Renal pelvis (tissue), 4 donors: ENCODE data around the gene BMPR1B. TPM values are rescaled to one million over a fixed set of nuclear protein-coding genes. Genes with fewer than 3 reads are reported as not detected.
"Not testable (repeated sequence)": the region's sequence is repeated elsewhere in the genome, so short reads cannot be mapped to it uniquely, and the experiment has no call there.

Experiments used
- DNase-seq: peaks from one replicate; pipeline ENCODE4 v3.0.0-alpha.2; 2013
- polyA plus RNA-seq, 3 donors: library from polyadenylated mRNA; unstranded; fragments of 120-200 nt; gene quantifications; one replicate each; pipeline ENCODE4 v1.2.1, GENCODE V29; 2013; ENCODE audit not compliant: insufficient read length in 3 of 3

Gene BMPR1B
- polyA plus RNA-seq, 3 donors: 17.3 to 24.4 (median 18.2) TPM

DNA sequence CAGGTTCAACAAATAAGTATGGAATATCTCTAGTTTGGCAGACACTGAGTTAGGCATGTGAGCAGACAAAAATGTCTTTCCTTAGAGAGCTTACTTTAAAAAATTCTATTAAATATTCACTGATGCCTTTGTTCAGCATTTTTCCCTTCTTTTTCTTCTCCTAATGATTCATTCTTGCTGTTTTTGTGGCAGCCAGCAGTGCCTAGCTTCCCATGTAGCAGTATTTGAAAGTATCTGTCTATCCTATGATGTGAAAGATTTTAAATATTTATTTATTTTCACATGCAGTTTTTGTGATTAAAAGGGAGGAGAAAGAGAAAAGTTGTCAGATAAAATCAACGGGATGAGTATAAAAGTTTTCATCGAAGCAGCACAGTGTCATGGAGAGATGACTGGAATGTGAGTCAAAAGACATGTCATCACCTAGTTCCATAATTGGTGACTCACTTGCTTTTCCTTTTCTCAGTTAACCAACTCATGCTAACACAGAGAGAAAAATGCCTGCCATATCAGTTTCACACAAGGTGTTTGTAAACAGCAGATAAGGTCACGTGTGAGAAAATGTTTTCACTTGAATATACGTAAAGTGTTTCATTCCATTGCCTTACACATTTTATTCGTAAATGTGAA lies 69.8 kb downstream of the BMPR1B start:
- DNase-seq: no peak

DNA sequence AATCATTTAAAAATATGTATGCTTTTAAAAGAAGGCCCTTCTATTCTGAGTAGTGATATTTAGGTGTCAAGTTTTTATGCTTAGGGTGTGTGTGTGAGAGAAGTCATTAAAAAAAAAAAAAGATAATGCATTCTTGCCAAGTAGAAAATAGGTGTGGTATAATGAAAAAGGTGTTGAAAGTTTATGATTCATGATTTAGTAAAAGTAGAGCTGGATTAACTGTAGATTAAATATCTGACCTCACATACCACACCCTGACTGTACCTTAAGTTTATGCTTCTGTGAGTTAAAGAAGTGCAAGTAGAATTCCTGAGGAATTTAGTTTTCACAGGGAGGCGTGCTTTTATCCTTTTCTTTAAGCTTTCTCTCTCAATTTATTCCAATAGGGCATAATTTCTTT lies 71.1 kb downstream of the BMPR1B start:
- DNase-seq: no peak

DNA sequence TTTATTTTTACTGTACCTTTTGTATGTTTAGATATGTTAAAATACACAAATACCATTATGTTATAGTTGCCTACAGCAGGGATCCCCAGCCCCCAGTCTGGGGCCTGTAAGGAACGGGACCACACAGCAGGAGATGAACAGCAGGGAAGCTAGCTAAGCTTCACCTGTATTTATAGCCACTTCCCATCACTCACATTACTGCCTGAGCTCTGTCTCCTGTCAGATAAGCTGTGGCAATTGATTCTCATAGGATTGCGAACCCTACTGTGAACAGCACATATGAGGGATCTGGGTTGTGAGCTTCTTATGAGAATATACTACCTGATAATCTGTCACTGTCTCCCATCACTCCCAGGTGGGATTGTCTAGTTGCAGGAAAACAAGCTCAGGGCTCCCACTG lies 73.9 kb downstream of the BMPR1B start:
- no peak for DNase-seq

DNA sequence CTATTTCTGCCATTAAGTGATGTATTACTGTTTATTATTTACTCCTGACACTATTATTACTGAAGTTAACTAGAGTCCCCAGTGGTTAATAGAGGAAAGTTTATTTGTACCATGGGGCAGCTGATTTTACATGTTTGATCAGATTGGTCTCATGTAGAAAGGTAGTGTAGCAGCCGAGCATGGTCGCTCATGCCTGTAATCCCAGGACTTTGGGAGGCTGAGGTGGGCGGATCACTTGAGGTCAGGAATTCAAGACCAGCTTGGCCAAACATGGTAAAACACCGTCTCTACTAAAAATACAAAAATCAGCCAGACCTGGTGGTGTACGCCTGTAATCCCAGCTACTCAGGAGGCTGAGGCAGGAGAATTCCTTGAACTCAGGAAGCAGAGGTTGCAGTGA lies 74.6 kb downstream of the BMPR1B start:
- not testable (repeated sequence) for DNase-seq

DNA sequence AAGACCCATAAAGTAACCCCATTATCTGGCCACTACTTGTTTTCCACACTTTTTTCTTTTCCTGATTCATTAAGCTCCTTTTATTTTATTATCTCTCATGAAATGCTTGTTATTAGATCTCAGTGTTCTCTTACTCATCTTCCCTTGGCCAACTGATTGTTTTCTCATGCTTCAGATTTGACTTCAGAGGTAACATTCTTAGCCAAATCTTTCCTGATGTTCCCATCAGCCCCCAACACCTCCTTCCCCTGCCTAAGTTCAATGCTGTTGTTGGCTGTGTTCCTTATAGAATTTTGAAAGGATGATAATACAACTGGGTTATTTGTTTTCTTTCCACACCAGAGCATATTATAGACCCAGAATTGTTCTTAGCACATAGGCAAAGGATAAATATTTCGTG lies 75.6 kb downstream of the BMPR1B start:
- no peak for DNase-seq

DNA sequence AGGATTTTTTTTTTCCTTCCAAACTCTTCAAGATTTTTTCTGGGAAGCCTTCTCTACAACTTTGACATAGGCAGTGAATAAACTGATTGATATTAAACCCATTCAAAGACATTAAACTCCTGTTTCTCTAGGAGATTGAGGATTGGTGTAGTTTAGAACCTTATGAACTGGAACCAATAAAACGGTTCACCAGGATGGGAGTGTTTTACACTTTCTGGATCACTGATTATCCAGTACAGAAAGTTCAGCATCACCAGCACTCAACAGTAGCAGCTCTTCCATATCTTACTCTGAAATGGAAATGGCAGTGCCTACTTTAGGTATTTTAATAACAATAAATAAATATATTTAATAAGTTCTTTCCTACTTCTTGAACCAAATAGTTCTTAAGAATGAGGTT lies 76.7 kb downstream of the BMPR1B start:
- DNase-seq: peak; percentile 39

DNA sequence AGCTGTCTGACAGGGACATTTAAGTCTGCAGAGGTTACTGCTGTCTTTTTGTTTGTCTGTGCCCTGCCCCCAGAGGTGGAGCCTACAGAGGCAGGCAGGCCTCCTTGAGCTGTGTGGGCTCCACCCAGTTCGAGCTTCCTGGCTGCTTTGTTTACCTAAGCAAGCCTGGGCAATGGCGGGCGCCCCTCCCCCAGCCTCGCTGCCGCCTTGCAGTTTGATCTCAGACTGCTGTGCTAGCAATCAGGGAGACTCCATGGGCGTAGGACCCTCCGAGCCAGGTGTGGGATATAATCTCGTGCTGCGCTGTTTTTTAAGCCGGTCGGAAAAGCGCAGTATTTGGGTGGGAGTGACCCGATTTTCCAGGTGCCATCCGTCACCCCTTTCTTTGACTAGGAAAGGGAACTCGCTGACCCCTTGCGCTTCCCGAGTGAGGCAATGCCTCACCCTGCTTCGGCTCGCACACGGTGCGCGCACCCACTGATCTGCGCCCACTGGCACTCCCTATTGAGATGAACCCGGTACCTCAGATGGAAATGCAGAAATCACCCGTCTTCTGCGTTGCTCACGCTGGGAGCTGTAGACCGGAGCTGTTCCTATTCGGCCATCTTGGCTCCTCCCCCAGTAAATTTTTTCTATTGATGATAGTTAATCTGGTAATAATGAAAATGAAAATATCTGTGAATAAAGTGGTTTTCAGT lies 83.6 kb downstream of the BMPR1B start:
- not testable (repeated sequence) for DNase-seq

DNA sequence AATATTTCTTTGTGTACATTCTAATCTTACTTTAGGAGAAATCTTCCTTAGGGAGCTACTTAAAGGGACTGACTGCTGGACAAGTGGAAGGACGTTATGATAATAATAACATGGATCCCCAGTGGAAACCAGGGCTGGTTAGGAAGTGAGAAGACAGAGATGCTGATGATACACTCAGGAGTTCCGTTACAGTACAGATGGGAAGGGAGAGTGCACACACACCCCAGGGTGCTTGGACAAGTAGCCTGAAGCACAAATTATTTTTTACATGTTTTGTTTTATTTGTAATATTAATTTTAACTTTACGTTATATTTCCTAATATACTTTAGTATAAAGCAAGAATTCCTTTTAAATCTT lies 84.1 kb downstream of the BMPR1B start:
- DNase-seq: no peak

DNA sequence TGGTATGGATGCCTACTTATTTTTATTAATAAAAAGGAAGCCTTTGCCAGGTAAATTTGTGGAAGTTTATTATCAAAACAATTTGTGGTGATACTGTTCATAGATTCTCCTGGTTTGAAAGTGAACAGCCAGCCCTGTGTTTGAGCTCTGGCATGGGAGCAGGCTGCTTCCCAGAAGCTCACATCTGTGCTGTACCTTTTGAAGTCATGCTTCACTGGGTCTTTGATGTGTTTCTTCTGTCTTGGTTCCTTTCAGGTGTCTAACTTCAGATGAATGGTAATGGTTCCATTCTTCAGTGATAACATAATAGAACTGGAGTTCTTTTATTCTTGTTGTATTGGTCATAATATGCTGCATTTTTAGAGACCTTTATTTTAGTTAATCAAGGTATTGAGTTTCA lies 85.5 kb downstream of the BMPR1B start:
- no peak for DNase-seq

DNA sequence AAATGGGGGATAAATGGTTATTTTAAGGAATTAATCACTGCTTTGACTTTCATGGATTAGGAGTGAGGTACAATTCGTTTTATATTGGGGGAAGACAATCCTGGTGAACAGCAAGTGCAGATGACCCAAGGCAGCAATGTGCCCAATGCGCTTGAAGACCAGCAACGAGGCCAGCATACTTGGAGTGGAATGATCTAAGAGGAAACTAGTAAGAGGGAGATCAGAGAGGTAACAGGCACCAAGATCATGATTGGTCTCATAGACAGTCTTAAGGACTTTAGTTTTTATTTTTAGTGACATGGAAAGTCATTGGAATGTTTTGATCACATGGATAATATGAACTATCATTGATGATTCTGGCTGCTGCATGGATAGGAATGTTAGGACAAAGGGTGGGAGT lies 90.6 kb downstream of the BMPR1B start:
- no peak for DNase-seq

DNA sequence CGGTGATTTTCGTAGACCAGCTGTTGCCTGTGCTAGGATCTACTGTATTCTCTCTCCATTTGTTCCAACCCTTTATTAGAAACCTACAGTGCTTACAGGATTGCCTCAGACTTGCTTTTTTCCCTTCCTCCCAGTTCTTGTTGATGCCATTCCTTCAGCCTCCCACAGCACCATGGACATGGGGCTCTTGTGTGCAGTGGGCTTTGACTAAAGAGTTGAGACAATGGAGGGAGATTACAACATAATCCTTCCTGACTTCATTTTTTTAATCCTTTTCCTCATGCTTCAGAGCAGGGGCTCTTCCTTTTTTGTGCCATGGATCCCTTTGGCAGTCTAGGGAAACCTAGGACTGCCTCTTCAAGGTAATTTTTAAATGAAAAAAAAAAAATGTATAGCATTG lies 92.1 kb downstream of the BMPR1B start:
- DNase-seq: no peak

DNA sequence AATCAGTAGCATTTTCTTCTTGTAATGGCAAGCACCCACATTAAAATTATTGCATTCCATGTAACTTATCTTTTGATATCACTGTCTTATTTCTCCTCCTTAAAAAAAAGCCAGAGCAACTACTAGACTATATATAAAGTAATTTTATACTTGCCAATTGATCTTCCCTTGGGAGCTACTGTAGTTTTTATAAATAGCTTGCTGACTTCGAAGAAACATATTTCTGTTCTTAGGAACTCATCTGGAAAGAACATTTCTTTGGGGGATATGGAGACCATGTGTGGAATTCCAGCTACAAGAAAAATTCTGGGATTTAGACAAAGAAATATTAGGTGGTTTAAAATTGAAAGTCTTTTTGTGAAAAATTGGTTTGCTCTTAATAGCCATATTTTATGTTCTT lies 94.9 kb downstream of the BMPR1B start:
- DNase-seq: no peak

DNA sequence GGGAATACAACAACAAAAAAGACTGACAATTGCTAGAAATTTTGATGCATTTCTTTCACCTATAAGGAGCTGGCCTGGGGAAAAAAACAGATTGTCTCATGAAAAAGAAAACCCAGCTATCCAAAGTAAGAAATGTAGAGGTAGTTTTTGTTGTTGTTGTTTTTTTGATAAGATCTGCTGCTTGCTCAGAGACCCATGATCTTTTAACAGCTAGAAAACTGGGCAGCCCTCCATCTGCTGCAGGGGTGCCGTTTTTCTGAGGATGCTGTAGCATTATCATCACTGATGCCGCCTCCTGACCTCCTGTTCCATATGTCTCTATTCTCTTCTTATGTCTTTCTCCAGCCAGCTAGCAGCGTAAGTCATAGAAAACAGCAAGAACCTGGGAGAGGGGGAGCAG lies 98.3 kb downstream of the BMPR1B start:
- no peak for DNase-seq

DNA sequence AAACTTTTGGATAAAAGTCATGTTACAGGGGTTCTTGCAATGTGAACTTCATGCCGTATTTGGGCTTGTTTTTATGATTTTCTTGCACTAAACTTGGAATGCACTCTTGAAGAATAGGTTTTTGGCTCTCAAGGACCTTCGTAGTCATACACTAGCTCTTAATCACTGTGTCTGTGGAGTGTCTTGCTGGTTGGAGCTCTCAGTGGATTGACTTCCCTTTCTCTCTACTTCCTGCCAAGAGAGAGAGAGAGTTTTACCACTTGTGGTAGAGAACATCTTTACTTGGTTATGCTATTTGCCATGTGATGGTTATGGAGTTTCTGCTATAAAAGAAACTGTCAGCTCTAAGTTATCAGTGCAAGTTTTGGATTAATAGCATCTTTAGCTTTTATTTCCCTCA lies 112.4 kb downstream of the BMPR1B start:
- no peak for DNase-seq

DNA sequence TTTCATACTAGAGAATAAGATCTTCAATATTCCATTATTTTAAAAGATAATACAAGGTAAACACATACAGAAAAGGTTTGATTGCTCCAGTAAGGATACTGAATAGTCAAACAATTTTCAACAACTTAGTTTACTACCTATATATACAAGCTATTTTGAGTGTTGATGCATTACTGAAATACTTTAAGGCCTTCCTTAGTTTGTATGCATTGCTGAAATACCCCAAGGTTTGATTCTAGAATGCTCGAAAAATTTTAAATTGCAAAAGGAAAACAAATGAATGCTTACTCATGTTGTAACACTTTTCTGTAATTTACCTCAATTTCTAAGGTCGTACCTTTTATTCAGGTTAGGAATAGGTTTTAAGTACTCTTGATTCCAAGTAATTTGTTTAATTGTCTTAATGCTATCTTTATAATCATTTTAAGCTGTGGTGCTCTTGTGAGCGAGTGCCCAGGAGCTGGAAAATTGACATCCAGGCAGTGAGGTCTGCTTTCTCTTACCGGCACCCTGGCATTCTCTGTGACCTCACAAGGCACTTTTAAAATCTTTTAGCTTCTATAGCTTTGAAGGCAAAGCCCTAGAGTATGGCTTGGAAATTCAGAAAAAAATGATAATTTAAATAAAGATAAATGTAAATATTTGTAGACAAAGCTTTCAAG lies 114.0 kb downstream of the BMPR1B start:
- no peak for DNase-seq

DNA sequence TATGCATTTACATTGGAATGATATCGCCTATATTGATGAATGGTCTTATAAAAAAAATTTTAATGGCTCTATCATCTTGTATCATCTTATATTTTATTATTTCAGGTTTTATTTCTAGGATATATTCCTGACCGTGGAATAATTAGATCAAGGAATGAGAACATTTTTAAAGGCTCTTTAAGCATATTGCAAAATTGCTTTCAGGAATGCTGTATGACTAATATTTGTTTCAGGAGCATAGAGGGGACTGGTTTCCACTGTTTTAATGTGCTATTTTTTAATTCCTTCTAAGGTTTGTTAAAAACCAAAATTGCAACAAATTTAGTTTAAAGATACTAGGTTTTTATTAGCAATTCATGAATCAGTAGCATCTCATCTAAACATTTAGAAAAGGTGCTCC lies 120.2 kb downstream of the BMPR1B start:
- no peak for DNase-seq

DNA sequence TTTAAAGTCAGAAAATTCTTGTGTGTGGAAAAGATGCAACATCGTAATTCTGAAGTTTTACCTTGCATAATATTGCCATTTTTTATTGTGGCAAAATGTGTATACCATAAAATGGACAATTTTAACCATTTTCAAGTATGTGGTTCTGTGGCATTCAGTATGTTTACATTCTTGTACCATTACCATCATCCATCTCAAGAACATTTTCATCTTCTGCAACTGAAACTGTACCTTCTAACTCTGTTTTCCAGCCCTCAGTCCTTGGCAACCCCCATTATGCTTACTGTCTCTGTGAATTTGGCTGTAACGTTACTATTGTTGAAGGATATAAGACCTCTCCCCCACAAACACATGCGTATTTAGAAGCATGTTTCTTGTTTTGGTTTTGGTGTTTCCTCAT lies 123.2 kb downstream of the BMPR1B start:
- no peak for DNase-seq

DNA sequence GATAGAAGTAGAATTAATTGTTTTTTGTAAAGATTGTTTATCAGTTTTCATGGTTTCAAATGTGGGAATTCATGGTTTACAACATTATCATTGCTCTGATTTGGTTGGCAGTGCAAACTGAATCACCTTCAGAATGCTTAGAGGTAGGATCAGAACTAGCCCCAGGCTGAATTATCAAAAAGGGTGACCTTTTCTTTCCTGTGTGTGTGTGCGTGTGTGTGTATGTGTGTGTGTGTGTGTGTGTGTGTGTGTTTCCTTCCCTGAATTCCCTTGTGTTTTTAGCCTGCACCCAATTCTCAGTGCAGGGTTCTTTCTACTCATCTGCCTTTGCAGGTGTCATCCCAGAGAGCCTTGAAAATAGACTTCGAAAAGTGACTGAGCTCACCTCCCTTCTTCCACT lies 125.0 kb downstream of the BMPR1B start:
- no peak for DNase-seq

DNA sequence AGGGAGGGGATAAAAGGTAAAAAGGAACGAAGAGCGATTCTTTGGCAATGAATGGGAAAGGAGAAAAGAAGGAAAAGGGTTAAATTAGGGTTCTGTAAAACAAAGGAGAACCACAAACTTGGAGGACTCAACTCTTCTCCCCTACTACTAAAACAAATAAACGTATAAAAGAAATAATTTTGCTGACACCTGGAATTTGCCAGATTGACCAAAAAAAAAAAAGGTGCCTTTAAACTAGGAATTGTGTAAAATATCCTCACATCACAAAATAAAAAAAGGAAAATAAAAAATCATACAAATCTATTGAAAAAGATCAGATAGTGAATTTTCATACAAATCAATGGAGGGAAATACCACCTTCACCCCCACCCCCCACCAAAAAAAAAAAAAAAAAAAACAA lies 129.3 kb downstream of the BMPR1B start:
- DNase-seq: no peak

DNA sequence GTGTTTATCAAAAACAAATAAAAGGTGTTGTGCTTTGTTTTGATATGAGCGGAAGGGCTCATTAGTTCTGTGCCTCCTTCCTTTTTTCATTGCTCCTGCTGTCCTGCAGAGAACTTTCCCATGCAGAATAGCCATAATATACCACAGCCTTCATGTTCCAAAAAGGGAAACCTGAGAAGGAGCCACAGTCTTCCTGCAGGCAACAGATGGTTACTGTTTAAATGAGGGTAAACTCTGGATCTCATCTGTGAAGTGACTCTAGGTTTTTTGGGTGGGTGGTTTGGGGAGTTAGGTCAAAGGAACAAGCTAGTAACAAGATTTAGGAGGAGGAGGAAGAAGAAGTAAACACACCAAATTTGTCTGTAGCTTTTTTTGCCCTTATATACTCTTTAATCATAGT lies 131.8 kb downstream of the BMPR1B start:
- no peak for DNase-seq

DNA sequence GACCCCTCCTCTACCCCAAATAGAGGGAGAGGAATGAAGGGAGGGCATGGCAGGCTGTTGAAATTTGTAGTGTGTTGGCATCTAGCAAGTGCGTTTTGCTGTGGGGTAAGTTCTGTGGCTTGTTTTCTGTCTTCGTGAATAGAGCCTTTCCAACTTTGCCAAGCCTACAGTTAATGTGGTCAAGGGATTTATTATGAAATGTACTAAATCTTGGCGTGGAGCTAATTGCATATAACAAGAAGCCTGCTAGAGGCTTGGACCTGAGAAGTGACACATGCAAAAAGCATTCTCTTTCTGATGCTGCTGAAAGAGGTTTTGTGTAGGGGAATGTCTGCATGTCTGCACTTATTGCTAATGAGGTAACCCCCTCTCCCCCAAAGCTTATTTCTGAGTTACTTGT lies 132.2 kb downstream of the BMPR1B start:
- no peak for DNase-seq

DNA sequence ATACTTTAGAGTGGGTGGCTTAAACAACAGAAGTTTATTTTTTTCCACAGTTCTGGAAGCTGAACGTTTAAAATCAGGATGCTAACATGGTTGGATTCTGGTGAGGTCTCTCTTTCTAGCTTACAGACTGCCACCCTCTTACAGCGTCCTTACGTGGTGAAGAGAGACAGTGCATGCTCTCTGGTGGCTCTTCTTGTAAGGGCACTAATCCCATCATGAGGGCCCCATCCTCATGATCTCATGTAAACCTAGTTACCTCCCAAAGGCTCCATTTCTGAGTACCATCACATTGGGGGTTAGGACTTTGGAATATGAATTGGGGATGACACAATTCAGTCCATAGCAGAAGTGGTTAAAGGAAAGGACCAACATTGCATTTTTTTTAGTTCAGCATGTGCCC lies 132.8 kb downstream of the BMPR1B start:
- no peak for DNase-seq

DNA sequence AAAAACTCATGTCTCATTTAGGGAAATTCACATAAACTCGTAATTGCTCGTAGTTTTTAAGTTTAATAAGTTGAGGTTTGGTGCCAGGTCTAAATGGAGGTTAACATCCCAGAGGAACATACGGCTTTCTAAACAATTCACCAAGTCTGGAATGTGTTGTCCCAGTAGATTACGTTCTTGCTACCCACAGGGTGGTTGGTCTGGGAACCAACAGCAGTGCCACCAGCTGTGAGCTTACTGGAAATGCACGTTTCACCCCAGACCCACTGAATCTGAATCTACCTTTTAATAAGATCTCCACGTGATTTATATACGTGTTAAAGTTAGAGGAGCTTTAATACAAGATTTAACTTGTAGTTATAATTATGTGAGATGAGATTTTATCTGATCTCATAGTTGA lies 134.3 kb downstream of the BMPR1B start:
- no peak for DNase-seq

DNA sequence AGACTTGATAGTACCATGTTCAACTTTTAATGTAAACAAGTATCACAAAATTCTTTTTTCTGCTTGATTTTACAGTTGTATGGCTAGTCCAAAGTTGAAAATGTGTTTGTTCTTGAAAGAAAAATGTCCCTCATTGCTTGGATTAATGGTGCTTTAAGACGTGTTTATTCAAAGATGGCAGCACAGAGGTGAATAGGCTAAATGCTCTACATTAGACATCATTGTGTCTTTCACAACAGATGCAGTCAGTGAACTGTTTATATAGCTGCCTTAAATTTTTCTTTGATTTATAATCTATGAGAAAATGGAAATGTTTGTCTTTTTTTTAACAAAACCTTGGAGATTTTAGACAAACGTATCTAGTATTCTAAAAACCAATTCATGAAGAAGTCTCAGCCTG lies 137.3 kb downstream of the BMPR1B start:
- no peak for DNase-seq
